Peyer's patch (tissue), 4 donors: ENCODE measurements around the gene NEB. TPM values are rescaled to one million over a fixed set of nuclear protein-coding genes. Genes with fewer than 3 reads are reported as not detected.

Source experiments
- DNase-seq, 3 donors: peaks; one replicate each; pipeline ENCODE4 v3.0.0-alpha.2; 2017 to 2019
- H3K27ac ChIP-seq, 4 donors: fragments of 200-600 bp; sonication (generic); one replicate each; pipeline ENCODE4 v1.5.1; 2016 to 2019
- H3K27me3 ChIP-seq, 2 donors: fragments of 200-600 bp; sonication (generic); one replicate each; pipeline ENCODE4 v1.5.1; 2019
- H3K36me3 ChIP-seq, 3 donors: fragments of 200-600 bp; sonication (generic); one replicate each; pipeline ENCODE4 v1.5.1; 2016 to 2019
- H3K4me1 ChIP-seq, 4 donors: fragments of 200-600 bp; sonication (generic); one replicate each; pipeline ENCODE4 v1.5.1; 2016 to 2019
- H3K4me3 ChIP-seq, 4 donors: fragments of 200-600 bp; sonication (generic); 1 replicate in 3 of 4; 2 replicates in 1 of 4; pipeline ENCODE4 v1.5.1; 2016 to 2019; ENCODE audit warnings: mild to moderate bottlenecking in 1 of 4
- H3K9me3 ChIP-seq, 4 donors: fragments of 200-600 bp; sonication (generic); one replicate each; pipeline ENCODE4 v1.5.1; 2016 to 2019; ENCODE audit warnings: mild to moderate bottlenecking in 1 of 4
- POLR2A ChIP-seq, 2 donors: fragments of 450-650 bp; IDR thresholded peaks; one replicate each; pipeline ENCODE4 v1.5.1; 2017; ENCODE audit warnings: antibody characterized with exemption in 2 of 2, mild to moderate bottlenecking in 2 of 2, moderate library complexity in 2 of 2
- total RNA-seq, 4 donors: library from RNA; depleted of rRNA; stranded (reverse); fragments of >200 nt; gene quantifications; one replicate each; pipeline ENCODE4 v1.1.0, GENCODE V29; 2016
- TF ChIP-seq, protein P1 (sequence below), 6 experiments: fragments of 450-650 bp in 4 of 6; fragments of 200-600 bp in 2 of 6; sonication (generic) in 1 of 6; IDR thresholded peaks; one replicate each; pipeline ENCODE4 v1.5.1; 2017 to 2019; ENCODE audit warnings: antibody characterized with exemption in 6 of 6, mild to moderate bottlenecking in 3 of 6, moderate library complexity in 1 of 6

The NEB gene
- total RNA-seq, 4 donors from 2014 or later, result 2.7 to 5.1 (median 4.2) TPM

DNA sequence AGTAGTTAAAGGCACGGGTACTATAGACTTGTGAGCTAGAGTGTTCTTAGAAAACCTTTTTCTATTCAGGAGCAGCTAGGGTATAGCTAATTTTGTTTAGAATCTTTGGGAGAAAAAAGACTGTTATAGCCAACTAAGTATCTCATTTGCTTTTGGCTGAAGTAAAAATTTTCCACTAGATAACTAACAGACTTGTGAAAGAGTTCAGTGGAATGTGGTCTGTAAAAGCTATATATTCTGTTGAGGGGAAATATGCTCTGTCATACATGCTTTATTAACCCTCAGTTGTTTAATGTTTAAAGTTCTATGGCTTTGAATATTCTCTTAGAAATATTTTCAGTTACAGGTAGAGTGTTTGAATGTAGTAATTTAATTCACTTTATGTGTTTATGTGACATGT is 274.9 kb downstream of the NEB start:
- Histone ChIP-seq H3K4me1 (no peaks in the 10 kb centered on the region), H3K9me3 (no peaks in the 10 kb centered on the region), H3K27ac (no peak overlapping the region), H3K36me3 (peaks cover 0 to 89% (median 0%) of the 10 kb centered on the region in 3 donors), H3K4me3 (no peak overlapping the region), H3K27me3 (no peaks in the 10 kb centered on the region)
- TF ChIP-seq POLR2A (IDR thresholded peaks at IDR 0.05), result no peak
- TF ChIP-seq, protein P1, sequence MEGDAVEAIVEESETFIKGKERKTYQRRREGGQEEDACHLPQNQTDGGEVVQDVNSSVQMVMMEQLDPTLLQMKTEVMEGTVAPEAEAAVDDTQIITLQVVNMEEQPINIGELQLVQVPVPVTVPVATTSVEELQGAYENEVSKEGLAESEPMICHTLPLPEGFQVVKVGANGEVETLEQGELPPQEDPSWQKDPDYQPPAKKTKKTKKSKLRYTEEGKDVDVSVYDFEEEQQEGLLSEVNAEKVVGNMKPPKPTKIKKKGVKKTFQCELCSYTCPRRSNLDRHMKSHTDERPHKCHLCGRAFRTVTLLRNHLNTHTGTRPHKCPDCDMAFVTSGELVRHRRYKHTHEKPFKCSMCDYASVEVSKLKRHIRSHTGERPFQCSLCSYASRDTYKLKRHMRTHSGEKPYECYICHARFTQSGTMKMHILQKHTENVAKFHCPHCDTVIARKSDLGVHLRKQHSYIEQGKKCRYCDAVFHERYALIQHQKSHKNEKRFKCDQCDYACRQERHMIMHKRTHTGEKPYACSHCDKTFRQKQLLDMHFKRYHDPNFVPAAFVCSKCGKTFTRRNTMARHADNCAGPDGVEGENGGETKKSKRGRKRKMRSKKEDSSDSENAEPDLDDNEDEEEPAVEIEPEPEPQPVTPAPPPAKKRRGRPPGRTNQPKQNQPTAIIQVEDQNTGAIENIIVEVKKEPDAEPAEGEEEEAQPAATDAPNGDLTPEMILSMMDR (IDR thresholded peaks at IDR 0.05), result no peak
- DNase-seq, result no peak

DNA sequence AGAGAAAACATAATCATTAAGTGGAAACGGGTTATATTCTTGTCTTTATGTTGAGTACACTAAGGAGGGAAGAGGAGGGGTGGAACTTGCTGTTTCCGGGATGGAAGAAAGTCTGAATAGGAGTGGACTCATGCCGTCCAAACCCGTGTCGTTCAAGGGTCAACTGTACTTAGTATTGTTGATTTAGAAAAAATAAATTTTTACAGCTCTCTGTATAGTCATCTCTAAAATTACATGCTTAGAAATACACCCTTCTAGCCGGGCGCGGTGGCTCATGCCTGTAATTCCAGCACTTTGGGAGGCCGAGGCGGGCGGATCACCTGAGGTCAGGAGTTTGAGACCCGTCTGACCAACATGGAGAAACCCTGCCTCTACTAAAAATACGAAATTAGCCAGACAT is 295.1 kb downstream of the NEB start:
- no peaks in the 10 kb centered on the region for H3K9me3 ChIP-seq
- peaks cover 0 to 80% (median 0%) of the 10 kb centered on the region in 3 donors for H3K36me3 ChIP-seq
- H3K4me3 ChIP-seq, result no peak overlapping the region
- peak overlapping the region in 3 of 4 donors; percentile 2 to 15 (median 5) for H3K27ac ChIP-seq
- TF ChIP-seq POLR2A (IDR thresholded peaks at IDR 0.05), result no peak
- TF ChIP-seq, protein P1 (IDR thresholded peaks at IDR 0.05), result no peak
- H3K4me1 ChIP-seq, result no peaks in the 10 kb centered on the region
- H3K27me3 ChIP-seq, result no peaks in the 10 kb centered on the region
- DNase-seq, result peak in 2 of 3 donors; percentile 51

DNA sequence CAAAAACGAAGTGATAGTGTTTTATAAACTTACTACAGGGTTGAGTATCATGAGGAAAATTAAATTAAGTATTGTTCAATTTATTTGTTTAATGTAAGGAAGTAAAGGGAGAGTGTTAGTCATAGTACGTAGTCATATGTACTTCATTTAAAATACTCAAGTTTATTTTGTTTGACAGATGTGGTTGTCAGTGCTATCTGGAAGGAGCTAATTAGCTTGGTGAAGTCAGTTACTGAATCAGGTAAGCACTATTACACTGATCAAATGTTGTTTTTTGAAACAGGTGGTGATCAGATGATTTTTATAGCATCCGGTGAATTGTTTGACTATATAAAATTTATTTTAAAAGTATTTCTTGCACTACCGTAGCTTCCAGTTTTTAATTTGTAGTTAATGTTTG is 295.8 kb downstream of the NEB start:
- H3K36me3 ChIP-seq, result peaks cover 0 to 80% (median 0%) of the 10 kb centered on the region in 3 donors
- peak overlapping the region in 2 of 4 donors; percentile 5 to 15 for H3K27ac ChIP-seq
- H3K9me3 ChIP-seq, result no peaks in the 10 kb centered on the region
- no peak for DNase-seq
- no peak for TF ChIP-seq POLR2A (IDR thresholded peaks at IDR 0.05)
- TF ChIP-seq, protein P1 (IDR thresholded peaks at IDR 0.05), result no peak
- no peak overlapping the region for H3K4me3 ChIP-seq
- H3K27me3 ChIP-seq, result no peaks in the 10 kb centered on the region
- H3K4me1 ChIP-seq, result no peaks in the 10 kb centered on the region

DNA sequence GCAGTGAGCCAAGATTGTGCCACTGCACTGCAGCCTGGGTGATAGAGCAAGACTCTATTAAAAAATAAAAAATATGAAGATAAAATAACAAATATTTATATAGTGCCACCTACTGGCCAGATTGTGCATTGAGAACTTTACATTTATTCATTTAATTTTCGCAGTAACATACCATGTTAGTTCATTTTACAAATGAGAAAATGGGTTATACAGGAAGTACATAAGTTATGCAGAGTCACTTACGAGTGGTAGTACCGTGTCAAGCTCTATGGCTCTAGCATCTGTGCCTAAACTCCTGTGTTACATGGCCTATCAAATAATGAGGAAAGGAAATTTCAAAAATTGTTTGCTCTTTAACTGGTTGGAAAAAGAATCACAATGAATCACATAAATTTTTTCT is 296.6 kb downstream of the NEB start:
- Histone ChIP-seq H3K9me3 (no peaks in the 10 kb centered on the region), H3K4me1 (no peaks in the 10 kb centered on the region), H3K36me3 (peaks cover 0 to 81% (median 0%) of the 10 kb centered on the region in 3 donors), H3K4me3 (no peak overlapping the region), H3K27ac (no peak overlapping the region), H3K27me3 (no peaks in the 10 kb centered on the region)
- DNase-seq, result no peak
- TF ChIP-seq, protein P1 (IDR thresholded peaks at IDR 0.05), result peak; percentile 53 to 86 (median 56)
- no peak for TF ChIP-seq POLR2A (IDR thresholded peaks at IDR 0.05)

Other genes with a start within 250 kb of the NEB start
- gene ARL5A, start 93.9 kb upstream of the NEB start, total RNA-seq, result 10 to 100 TPM; 34.7 to 85.5 (median 56.5) TPM